ENCODE measurements around the gene PTPN23.

PTPN23 gene

GRCh38 chr3:47420511-47421484 lies 40.0 kb downstream of the PTPN23 start:
- peak; percentile 93 for DNase-seq (ENCODE audit: low spot score)

- peak; percentile 39 for DNase-seq (ENCODE audit: low spot score)
These were observed 41.2 kb downstream of the PTPN23 start for GRCh38 chr3:47421741-47422649.

- DNase-seq (ENCODE audit: low spot score): no peak
These were observed 41.9 kb downstream of the PTPN23 start for GRCh38 chr3:47422743-47423142.

- DNase-seq (ENCODE audit: low spot score): no peak
These were observed 42.8 kb downstream of the PTPN23 start for GRCh38 chr3:47423548-47424145.

GRCh38 chr3:47424434-47425382 lies 43.9 kb downstream of the PTPN23 start:
- DNase-seq (ENCODE audit: low spot score): no peak

GRCh38 chr3:47425383-47425778 lies 44.6 kb downstream of the PTPN23 start:
- no peak for DNase-seq (ENCODE audit: low spot score)

- no peak for DNase-seq (ENCODE audit: low spot score)
These were observed 45.1 kb downstream of the PTPN23 start for GRCh38 chr3:47425959-47426358.

GRCh38 chr3:47427866-47428265 lies 47.0 kb downstream of the PTPN23 start:
- DNase-seq (ENCODE audit: low spot score): no peak

GRCh38 chr3:47428662-47429061 lies 47.8 kb downstream of the PTPN23 start:
- no peak for DNase-seq (ENCODE audit: low spot score)

- DNase-seq (ENCODE audit: low spot score): no peak
These were observed 48.9 kb downstream of the PTPN23 start for GRCh38 chr3:47429476-47430270.

GRCh38 chr3:47430606-47431005 lies 49.8 kb downstream of the PTPN23 start:
- DNase-seq (ENCODE audit: low spot score): no peak

GRCh38 chr3:47431225-47431624 lies 50.4 kb downstream of the PTPN23 start:
- no peak for DNase-seq (ENCODE audit: low spot score)

- no peak for DNase-seq (ENCODE audit: low spot score)
These were observed 51.9 kb downstream of the PTPN23 start for GRCh38 chr3:47432673-47433072.

- no peak for DNase-seq (ENCODE audit: low spot score)
These were observed 53.0 kb downstream of the PTPN23 start for GRCh38 chr3:47433796-47434195.

GRCh38 chr3:47434849-47435248 lies 54.0 kb downstream of the PTPN23 start:
- no peak for DNase-seq (ENCODE audit: low spot score)

- no peak for DNase-seq (ENCODE audit: low spot score)
These were observed 55.4 kb downstream of the PTPN23 start for GRCh38 chr3:47436180-47436579.

- peak; percentile 34 for DNase-seq (ENCODE audit: low spot score)
These were observed 59.3 kb downstream of the PTPN23 start for GRCh38 chr3:47440131-47440530.

GRCh38 chr3:47441796-47442551 lies 61.2 kb downstream of the PTPN23 start:
- no peak for DNase-seq (ENCODE audit: low spot score)

- peak; percentile 23 for DNase-seq (ENCODE audit: low spot score)
These were observed 62.8 kb downstream of the PTPN23 start for GRCh38 chr3:47443611-47443995.

GRCh38 chr3:47444103-47444502 lies 63.3 kb downstream of the PTPN23 start:
- DNase-seq (ENCODE audit: low spot score): no peak
